C4-2B (cell line): Measurements from ENCODE around the gene PPP6R3.

Source experiments
- ZFX ChIP-seq: fragments of 450-650 bp; IDR thresholded peaks from 2 replicates; pipeline ENCODE4 v1.6.1; 2017
- TF ChIP-seq, protein P1 (sequence below): fragments of 450-650 bp; conservative IDR thresholded peaks from 2 replicates; pipeline ENCODE4 v1.5.1; 2017; ENCODE audit warnings: mild to moderate bottlenecking

DNA sequence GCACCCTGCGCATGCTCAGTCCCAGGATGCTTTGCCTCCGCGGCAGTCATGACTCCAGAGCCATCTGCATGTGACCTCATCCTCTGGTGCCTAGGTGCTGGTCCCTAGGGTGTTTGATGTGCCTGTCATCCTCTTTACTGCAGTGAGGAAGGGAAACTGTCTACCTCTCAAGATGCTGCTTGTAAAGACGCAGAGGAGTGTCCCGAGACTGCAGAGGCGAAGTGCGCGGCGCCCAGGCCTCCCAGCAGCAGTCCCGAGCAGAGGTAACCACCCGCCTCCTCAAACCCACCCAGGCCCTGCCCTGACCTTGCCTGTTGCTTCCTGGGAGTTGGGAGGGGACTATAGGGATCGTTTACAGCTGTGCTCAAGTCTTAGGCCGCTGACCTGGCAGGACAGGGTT, 149.2 kb downstream of the PPP6R3 start:
- TF ChIP-seq, protein P1, sequence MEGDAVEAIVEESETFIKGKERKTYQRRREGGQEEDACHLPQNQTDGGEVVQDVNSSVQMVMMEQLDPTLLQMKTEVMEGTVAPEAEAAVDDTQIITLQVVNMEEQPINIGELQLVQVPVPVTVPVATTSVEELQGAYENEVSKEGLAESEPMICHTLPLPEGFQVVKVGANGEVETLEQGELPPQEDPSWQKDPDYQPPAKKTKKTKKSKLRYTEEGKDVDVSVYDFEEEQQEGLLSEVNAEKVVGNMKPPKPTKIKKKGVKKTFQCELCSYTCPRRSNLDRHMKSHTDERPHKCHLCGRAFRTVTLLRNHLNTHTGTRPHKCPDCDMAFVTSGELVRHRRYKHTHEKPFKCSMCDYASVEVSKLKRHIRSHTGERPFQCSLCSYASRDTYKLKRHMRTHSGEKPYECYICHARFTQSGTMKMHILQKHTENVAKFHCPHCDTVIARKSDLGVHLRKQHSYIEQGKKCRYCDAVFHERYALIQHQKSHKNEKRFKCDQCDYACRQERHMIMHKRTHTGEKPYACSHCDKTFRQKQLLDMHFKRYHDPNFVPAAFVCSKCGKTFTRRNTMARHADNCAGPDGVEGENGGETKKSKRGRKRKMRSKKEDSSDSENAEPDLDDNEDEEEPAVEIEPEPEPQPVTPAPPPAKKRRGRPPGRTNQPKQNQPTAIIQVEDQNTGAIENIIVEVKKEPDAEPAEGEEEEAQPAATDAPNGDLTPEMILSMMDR, result no peak
- no peak for TF ChIP-seq ZFX
